Suprapubic skin (tissue), 4 donors: ENCODE data around the gene FHOD3.

ENCODE experiments used
- CTCF ChIP-seq, 2 donors: fragments of 200-600 bp in 1 of 2; fragments of 450-650 bp in 1 of 2; sonication (generic) in 1 of 2; IDR thresholded peaks; one replicate each; pipeline ENCODE4 v1.5.1; 2016 to 2019; ENCODE audit warnings: antibody characterized with exemption in 2 of 2, mild to moderate bottlenecking in 1 of 2, moderate library complexity in 1 of 2
- EP300 ChIP-seq: sonication (generic); formaldehyde crosslinking; IDR thresholded peaks from one replicate; pipeline ENCODE4 v1.6.1; 2017; ENCODE audit warnings: antibody characterized with exemption
- POLR2A ChIP-seq, 2 donors: fragments of 450-650 bp; IDR thresholded peaks; one replicate each; pipeline ENCODE4 v1.6.1; 2017; ENCODE audit warnings: antibody characterized with exemption in 2 of 2, mild to moderate bottlenecking in 2 of 2, moderate library complexity in 2 of 2
- POLR2AphosphoS5 ChIP-seq, 3 donors: sonication (generic); formaldehyde crosslinking; IDR thresholded peaks; one replicate each; pipeline ENCODE4 v1.6.1; 2017; ENCODE audit warnings: antibody characterized with exemption in 3 of 3

- no peak for TF ChIP-seq CTCF (IDR thresholded peaks at IDR 0.05)
- no peak for TF ChIP-seq POLR2A (IDR thresholded peaks at IDR 0.05)
- no peak for TF ChIP-seq POLR2AphosphoS5 (IDR thresholded peaks at IDR 0.05)
- TF ChIP-seq EP300: no peak
Observed at GRCh38 chr18:36511791-36512352, 214.4 kb downstream of the FHOD3 start.
